Panc1 (cell line): ENCODE results near the gene SHOX. TPM values are rescaled to one million over a fixed set of nuclear protein-coding genes. Genes with fewer than 3 reads are reported as not detected.

Experiments used
- ATAC-seq: fragments of 200-7000 bp; cut with Tn5 transposase; 2 replicates; pipeline ENCODE4 v1.9.1; 2020; ENCODE audit warnings: mild to moderate bottlenecking, moderate library complexity
- BruUV-seq: library from RNA; stranded (reverse); fragments of 400-500 nt; replicated peaks from 2 replicates; lab custom pipeline; 2021; lab: Mats Ljungman, UMichigan
- CTCF ChIA-PET: fragments of 300-600 bp; sonication (Branson Sonifier 250); formaldehyde crosslinking; loops from one replicate; lab custom pipeline; 2022; ENCODE audit warnings: antibody characterized with exemption; lab: Charles Lee
- POLR2A ChIA-PET: fragments of 300-600 bp; sonication (Branson Sonifier 250); formaldehyde crosslinking; loops from one replicate; lab custom pipeline; 2022; ENCODE audit warnings: antibody characterized with exemption; lab: Charles Lee
- DNase-seq: peaks from one replicate; pipeline ENCODE4 v3.0.0-alpha.2; 2010; ENCODE audit warnings: low read depth, low spot score
- H3K27ac ChIP-seq: 2 replicates; pipeline ENCODE4 v1.5.1; 2011; ENCODE audit warnings: mild to moderate bottlenecking, low read length, inconsistent platforms
- H3K27me3 ChIP-seq: fragments of 200-500 bp; sonication (Bioruptor generic); 2 replicates; pipeline ENCODE4 v1.6.0; 2014; ENCODE audit warnings: low read length, inconsistent platforms; ENCODE audit not compliant: control insufficient read depth, insufficient read depth
- H3K36me3 ChIP-seq: fragments of 200-500 bp; sonication (Bioruptor generic); 2 replicates; pipeline ENCODE4 v1.5.1; 2014; ENCODE audit warnings: inconsistent platforms, mild to moderate bottlenecking, low read length, moderate library complexity; ENCODE audit not compliant: control insufficient read depth, insufficient read depth
- H3K4me1 ChIP-seq: 2 replicates; pipeline ENCODE4 v1.5.1; 2011; ENCODE audit warnings: inconsistent platforms, mild to moderate bottlenecking, low read length, moderate library complexity; ENCODE audit not compliant: control insufficient read depth, insufficient read depth
- H3K4me3 ChIP-seq, 2 experiments: 2 replicates each; pipeline ENCODE4 v1.5.1; 2011 to 2012; ENCODE audit warnings: low read depth in 2 of 2, low read length in 2 of 2, mild to moderate bottlenecking in 2 of 2, inconsistent platforms in 1 of 2, moderate library complexity in 1 of 2
- H3K9me3 ChIP-seq: fragments of 200-500 bp; sonication (Bioruptor generic); 2 replicates; pipeline ENCODE4 v1.5.1; 2014; ENCODE audit warnings: low read depth, mild to moderate bottlenecking, inconsistent platforms, low read length, moderate library complexity; ENCODE audit not compliant: control insufficient read depth, insufficient read depth
- CTCF ChIP-seq: fragments of 450-650 bp; IDR thresholded peaks from 2 replicates; pipeline ENCODE4 v1.5.1; 2017; ENCODE audit warnings: mild to moderate bottlenecking
- POLR2AphosphoS5 ChIP-seq: IDR thresholded peaks from 2 replicates; pipeline ENCODE4 v1.6.1; 2012; ENCODE audit warnings: mild to moderate bottlenecking, low read depth, low read length, moderate library complexity
- REST ChIP-seq, 2 experiments: IDR thresholded peaks; 2 replicates each; pipeline ENCODE4 v1.6.1; 2011 to 2012; ENCODE audit warnings: low read depth in 2 of 2, control low read depth in 1 of 2, low read length in 1 of 2, mild to moderate bottlenecking in 1 of 2, moderate library complexity in 1 of 2; ENCODE audit not compliant: insufficient read depth in 1 of 2
- SIN3A ChIP-seq: IDR thresholded peaks from 2 replicates; pipeline ENCODE4 v1.6.1; 2012; ENCODE audit warnings: low read depth, mild to moderate bottlenecking, low read length, moderate library complexity, borderline replicate concordance; ENCODE audit not compliant: insufficient read depth
- TCF7L2 ChIP-seq: IDR thresholded peaks from 2 replicates; pipeline ENCODE4 v1.6.1; 2011; ENCODE audit warnings: mild to moderate bottlenecking, low read depth, low read length, inconsistent platforms
- in situ Hi-C: cut with HindIII; loops from 2 replicates; pipeline ENCODE4 v1.10.0; 2016; ENCODE audit warnings: low sequenced_read_pairs, low pct_unique_long_range_greater_than_20kb
- intact Hi-C: fragments of 100-400 bp; cut with micrococcal nuclease; formaldehyde crosslinking; loops from one replicate; pipeline ENCODE4 v1.10.0; 2022; ENCODE audit not compliant: unreplicated experiment
- total RNA-seq: library from RNA; stranded (reverse); gene quantifications from one replicate; pipeline ENCODE4 v1.2.1, GENCODE V29; 2021; ENCODE audit not compliant: unreplicated experiment

SHOX gene
- total RNA-seq, 1 experiment from 2014 or later, result not detected

- no TSS peak for BruUV-seq
- no peaks in the 10 kb centered on the region for H3K9me3 ChIP-seq
- H3K27ac ChIP-seq, result no peak overlapping the region
- DNase-seq (no peak), ATAC-seq (no peak)
- ChIA-PET CTCF (no interaction called here), POLR2A (no interaction called here)
- no peak overlapping the region for H3K4me3 ChIP-seq
- in situ Hi-C loops, result no loop called here
- TF ChIP-seq TCF7L2 (no peak), POLR2AphosphoS5 (no peak), CTCF (no peak), REST (IDR thresholded peaks at IDR 0.05; ENCODE audit: insufficient read depth in 1 of 2, low read depth in 2 of 2, low read length in 1 of 2) (no peak), SIN3A (no peak)
- intact Hi-C loops, result no loop called here
- H3K27me3 ChIP-seq, result no peaks in the 10 kb centered on the region
- no peaks in the 10 kb centered on the region for H3K4me1 ChIP-seq
- H3K36me3 ChIP-seq, result no peaks in the 10 kb centered on the region
Measured at GRCh38 chrX:581720-582298, 48.8 kb upstream of the SHOX start.

- intact Hi-C loops, result no loop called here
- Histone ChIP-seq H3K36me3 (no peaks in the 10 kb centered on the region), H3K4me1 (no peaks in the 10 kb centered on the region), H3K4me3 (no peak overlapping the region), H3K9me3 (no peaks in the 10 kb centered on the region), H3K27me3 (no peaks in the 10 kb centered on the region), H3K27ac (no peak overlapping the region)
- CTCF ChIA-PET, result no interaction called here
- POLR2A ChIA-PET, result no interaction called here
- DNase-seq (no peak), ATAC-seq (no peak)
- BruUV-seq, result no TSS peak
- TF ChIP-seq REST (IDR thresholded peaks at IDR 0.05; ENCODE audit: insufficient read depth in 1 of 2, low read depth in 2 of 2, low read length in 1 of 2) (no peak), SIN3A (no peak), POLR2AphosphoS5 (no peak), CTCF (no peak), TCF7L2 (no peak)
- in situ Hi-C loops, result no loop called here
Measured at GRCh38 chrX:584572-584971, 46.0 kb upstream of the SHOX start.
